Measurements from ENCODE around the gene PHF23. TPM values are rescaled to one million over a fixed set of nuclear protein-coding genes. Genes with fewer than 3 reads are reported as not detected.

The PHF23 gene
- total RNA-seq, 1 donor from 2014 or later: 30.3 TPM

GRCh38 chr17:7279448-7279847, 40.2 kb upstream of the PHF23 start:
- Histone ChIP-seq H3K9me3 (ENCODE audit: control insufficient read depth in 3 of 3, low read length in 3 of 3) (no peaks in the 10 kb centered on the region), H3K27ac (ENCODE audit: low read depth, low read length) (peak overlapping the region; percentile 99), H3K27me3 (ENCODE audit: control insufficient read depth in 3 of 3, insufficient read depth in 3 of 3, low read length in 3 of 3) (peaks cover 0 to 2% (median 0%) of the 10 kb centered on the region in 3 donors), H3K4me1 (ENCODE audit: control insufficient read depth in 3 of 3, insufficient read depth in 3 of 3, low read length in 3 of 3) (peaks cover 33 to 43% (median 36%) of the 10 kb centered on the region in 3 donors), H3K9ac (ENCODE audit: low read depth in 1 of 3, low read length in 3 of 3) (peak overlapping the region in 1 of 3 donors; percentile 99), H3K36me3 (ENCODE audit: control insufficient read depth in 3 of 3, insufficient read depth in 3 of 3, low read length in 3 of 3) (peaks cover 7 to 18% (median 10%) of the 10 kb centered on the region in 3 donors), H3K4me3 (ENCODE audit: low read length in 3 of 3) (no peak overlapping the region)

GRCh38 chr17:7266784-7267183, 27.5 kb upstream of the PHF23 start:
- H3K9ac ChIP-seq (ENCODE audit: low read depth in 1 of 3, low read length in 3 of 3): no peak overlapping the region
- no peak overlapping the region for H3K27ac ChIP-seq (ENCODE audit: low read depth, low read length)
- no peak overlapping the region for H3K4me3 ChIP-seq (ENCODE audit: low read length in 3 of 3)
- H3K9me3 ChIP-seq (ENCODE audit: control insufficient read depth in 3 of 3, low read length in 3 of 3): no peaks in the 10 kb centered on the region
- peaks cover 8 to 16% (median 10%) of the 10 kb centered on the region in 3 donors for H3K4me1 ChIP-seq (ENCODE audit: control insufficient read depth in 3 of 3, insufficient read depth in 3 of 3, low read length in 3 of 3)
- H3K27me3 ChIP-seq (ENCODE audit: control insufficient read depth in 3 of 3, insufficient read depth in 3 of 3, low read length in 3 of 3): peaks cover 15 to 24% (median 20%) of the 10 kb centered on the region in 3 donors
- no peaks in the 10 kb centered on the region for H3K36me3 ChIP-seq (ENCODE audit: control insufficient read depth in 3 of 3, insufficient read depth in 3 of 3, low read length in 3 of 3)

- Histone ChIP-seq H3K9me3 (ENCODE audit: control insufficient read depth in 3 of 3, low read length in 3 of 3) (no peaks in the 10 kb centered on the region), H3K36me3 (ENCODE audit: control insufficient read depth in 3 of 3, insufficient read depth in 3 of 3, low read length in 3 of 3) (peaks cover 8 to 10% (median 9%) of the 10 kb centered on the region in 3 donors), H3K27ac (ENCODE audit: low read depth, low read length) (no peak overlapping the region), H3K9ac (ENCODE audit: low read depth in 1 of 3, low read length in 3 of 3) (no peak overlapping the region), H3K27me3 (ENCODE audit: control insufficient read depth in 3 of 3, insufficient read depth in 3 of 3, low read length in 3 of 3) (peaks cover 25 to 40% (median 37%) of the 10 kb centered on the region in 3 donors), H3K4me1 (ENCODE audit: control insufficient read depth in 3 of 3, insufficient read depth in 3 of 3, low read length in 3 of 3) (peaks cover 13 to 26% (median 20%) of the 10 kb centered on the region in 3 donors), H3K4me3 (ENCODE audit: low read length in 3 of 3) (no peak overlapping the region)
Measured at GRCh38 chr17:7263801-7264078, 24.5 kb upstream of the PHF23 start.

- peaks cover 25 to 40% (median 37%) of the 10 kb centered on the region in 3 donors for H3K27me3 ChIP-seq (ENCODE audit: control insufficient read depth in 3 of 3, insufficient read depth in 3 of 3, low read length in 3 of 3)
- H3K9ac ChIP-seq (ENCODE audit: low read depth in 1 of 3, low read length in 3 of 3): no peak overlapping the region
- H3K27ac ChIP-seq (ENCODE audit: low read depth, low read length): no peak overlapping the region
- peaks cover 13 to 15% (median 14%) of the 10 kb centered on the region in 3 donors for H3K36me3 ChIP-seq (ENCODE audit: control insufficient read depth in 3 of 3, insufficient read depth in 3 of 3, low read length in 3 of 3)
- peak overlapping the region in 2 of 3 donors; percentile 45 to 54 for H3K4me3 ChIP-seq (ENCODE audit: low read length in 3 of 3)
- peaks cover 13 to 26% (median 20%) of the 10 kb centered on the region in 3 donors for H3K4me1 ChIP-seq (ENCODE audit: control insufficient read depth in 3 of 3, insufficient read depth in 3 of 3, low read length in 3 of 3)
- H3K9me3 ChIP-seq (ENCODE audit: control insufficient read depth in 3 of 3, low read length in 3 of 3): no peaks in the 10 kb centered on the region
Measured at GRCh38 chr17:7262935-7263800, 23.9 kb upstream of the PHF23 start.

- Histone ChIP-seq H3K9me3 (ENCODE audit: control insufficient read depth in 3 of 3, low read length in 3 of 3) (no peaks in the 10 kb centered on the region), H3K27ac (ENCODE audit: low read depth, low read length) (no peak within 1 kb of the TSS), H3K9ac (ENCODE audit: low read depth in 1 of 3, low read length in 3 of 3) (peak within 1 kb of the TSS in 2 of 3 donors; percentile 59 to 71), H3K4me3 (ENCODE audit: low read length in 3 of 3) (peak within 1 kb of the TSS; percentile 36 to 56 (median 45)), H3K27me3 (ENCODE audit: control insufficient read depth in 3 of 3, insufficient read depth in 3 of 3, low read length in 3 of 3) (peaks cover 25 to 40% (median 37%) of the 10 kb centered on the region in 3 donors), H3K4me1 (ENCODE audit: control insufficient read depth in 3 of 3, insufficient read depth in 3 of 3, low read length in 3 of 3) (peaks cover 13 to 26% (median 20%) of the 10 kb centered on the region in 3 donors), H3K36me3 (ENCODE audit: control insufficient read depth in 3 of 3, insufficient read depth in 3 of 3, low read length in 3 of 3) (peaks cover 15 to 21% (median 17%) of the 10 kb centered on the region in 3 donors)
Measured at GRCh38 chr17:7262192-7262934, 23.1 kb upstream of the PHF23 start, which contains the start of gene CLDN7. Gene CLDN7, minus strand, starts transcription at chr17:7262478. Its CDS starts 435 bp downstream, at chr17:7262043.

GRCh38 chr17:7261379-7262191, 22.3 kb upstream of the PHF23 start:
- H3K9me3 ChIP-seq (ENCODE audit: control insufficient read depth in 3 of 3, low read length in 3 of 3): no peaks in the 10 kb centered on the region
- peaks cover 25 to 40% (median 37%) of the 10 kb centered on the region in 3 donors for H3K27me3 ChIP-seq (ENCODE audit: control insufficient read depth in 3 of 3, insufficient read depth in 3 of 3, low read length in 3 of 3)
- H3K4me3 ChIP-seq (ENCODE audit: low read length in 3 of 3): peak overlapping the region; percentile 36 to 56 (median 54)
- H3K4me1 ChIP-seq (ENCODE audit: control insufficient read depth in 3 of 3, insufficient read depth in 3 of 3, low read length in 3 of 3): peaks cover 13 to 26% (median 20%) of the 10 kb centered on the region in 3 donors
- H3K36me3 ChIP-seq (ENCODE audit: control insufficient read depth in 3 of 3, insufficient read depth in 3 of 3, low read length in 3 of 3): peaks cover 22 to 27% (median 25%) of the 10 kb centered on the region in 3 donors
- peak overlapping the region; percentile 43 to 71 (median 59) for H3K9ac ChIP-seq (ENCODE audit: low read depth in 1 of 3, low read length in 3 of 3)
- no peak overlapping the region for H3K27ac ChIP-seq (ENCODE audit: low read depth, low read length)

- H3K27me3 ChIP-seq (ENCODE audit: control insufficient read depth in 3 of 3, insufficient read depth in 3 of 3, low read length in 3 of 3): peaks cover 25 to 40% (median 37%) of the 10 kb centered on the region in 3 donors
Measured at GRCh38 chr17:7260651-7261378, 21.6 kb upstream of the PHF23 start.

GRCh38 chr17:7260151-7260550, 20.9 kb upstream of the PHF23 start:
- Histone ChIP-seq H3K27me3 (ENCODE audit: control insufficient read depth in 3 of 3, insufficient read depth in 3 of 3, low read length in 3 of 3) (peaks cover 25 to 40% (median 37%) of the 10 kb centered on the region in 3 donors), H3K4me1 (ENCODE audit: control insufficient read depth in 3 of 3, insufficient read depth in 3 of 3, low read length in 3 of 3) (peaks cover 13 to 26% (median 20%) of the 10 kb centered on the region in 3 donors), H3K4me3 (ENCODE audit: low read length in 3 of 3) (no peak overlapping the region), H3K36me3 (ENCODE audit: control insufficient read depth in 3 of 3, insufficient read depth in 3 of 3, low read length in 3 of 3) (peaks cover 26 to 34% (median 32%) of the 10 kb centered on the region in 3 donors), H3K27ac (ENCODE audit: low read depth, low read length) (no peak overlapping the region), H3K9me3 (ENCODE audit: control insufficient read depth in 3 of 3, low read length in 3 of 3) (no peaks in the 10 kb centered on the region), H3K9ac (ENCODE audit: low read depth in 1 of 3, low read length in 3 of 3) (peak overlapping the region in 1 of 3 donors; percentile 71)

More at GRCh38 chr17:7260651-7261378, 21.6 kb upstream of the PHF23 start:
- Histone ChIP-seq H3K4me3 (ENCODE audit: low read length in 3 of 3) (peak overlapping the region; percentile 36 to 56 (median 54)), H3K27ac (ENCODE audit: low read depth, low read length) (no peak overlapping the region), H3K9me3 (ENCODE audit: control insufficient read depth in 3 of 3, low read length in 3 of 3) (no peaks in the 10 kb centered on the region), H3K9ac (ENCODE audit: low read depth in 1 of 3, low read length in 3 of 3) (peak overlapping the region; percentile 57 to 71 (median 59)), H3K4me1 (ENCODE audit: control insufficient read depth in 3 of 3, insufficient read depth in 3 of 3, low read length in 3 of 3) (peaks cover 13 to 26% (median 20%) of the 10 kb centered on the region in 3 donors), H3K36me3 (ENCODE audit: control insufficient read depth in 3 of 3, insufficient read depth in 3 of 3, low read length in 3 of 3) (peaks cover 26 to 34% (median 29%) of the 10 kb centered on the region in 3 donors)

- Histone ChIP-seq H3K36me3 (ENCODE audit: control insufficient read depth in 3 of 3, insufficient read depth in 3 of 3, low read length in 3 of 3) (peaks cover 32 to 41% (median 38%) of the 10 kb centered on the region in 3 donors), H3K4me1 (ENCODE audit: control insufficient read depth in 3 of 3, insufficient read depth in 3 of 3, low read length in 3 of 3) (peaks cover 13 to 26% (median 20%) of the 10 kb centered on the region in 3 donors), H3K9me3 (ENCODE audit: control insufficient read depth in 3 of 3, low read length in 3 of 3) (no peaks in the 10 kb centered on the region), H3K9ac (ENCODE audit: low read depth in 1 of 3, low read length in 3 of 3) (no peak overlapping the region), H3K4me3 (ENCODE audit: low read length in 3 of 3) (no peak overlapping the region), H3K27ac (ENCODE audit: low read depth, low read length) (no peak overlapping the region), H3K27me3 (ENCODE audit: control insufficient read depth in 3 of 3, insufficient read depth in 3 of 3, low read length in 3 of 3) (peaks cover 25 to 39% (median 37%) of the 10 kb centered on the region in 3 donors)
Measured at GRCh38 chr17:7259555-7259889, 20.3 kb upstream of the PHF23 start.
